Astrocyte (in vitro differentiated cells and primary cell): ENCODE data around the gene PIGC. TPM values are rescaled to one million over a fixed set of nuclear protein-coding genes. Genes with fewer than 3 reads are reported as not detected.

Experiments used
- DNase-seq: peaks from one replicate; pipeline ENCODE4 v3.0.0-alpha.2; 2010; ENCODE audit warnings: low read depth
- FAIRE-seq: peaks from 2 replicates; lab custom pipeline; 2011; peaks lifted over from hg19 to GRCh38; lab: Jason Lieb, UNC
- H2AFZ ChIP-seq: 2 replicates; pipeline ENCODE4 v1.6.0; 2012; ENCODE audit warnings: low read depth, low read length, inconsistent platforms
- H3K27ac ChIP-seq: 2 replicates; pipeline ENCODE4 v1.5.1; 2011; ENCODE audit warnings: low read depth, low read length, inconsistent platforms
- H3K27me3 ChIP-seq: 2 replicates; pipeline ENCODE4 v1.6.0; 2011; ENCODE audit warnings: low read length, inconsistent platforms; ENCODE audit not compliant: insufficient read depth
- H3K36me3 ChIP-seq: 2 replicates; pipeline ENCODE4 v1.5.1; 2011; ENCODE audit warnings: low read length, inconsistent platforms; ENCODE audit not compliant: insufficient read depth
- H3K4me1 ChIP-seq: 2 replicates; pipeline ENCODE4 v1.5.1; 2011; ENCODE audit warnings: low read length, inconsistent platforms; ENCODE audit not compliant: insufficient read depth
- H3K4me2 ChIP-seq: 2 replicates; pipeline ENCODE4 v1.6.0; 2012; ENCODE audit warnings: low read length, inconsistent platforms
- H3K4me3 ChIP-seq: 2 replicates; pipeline ENCODE4 v1.5.1; 2011; ENCODE audit warnings: low read depth, mild to moderate bottlenecking, low read length, inconsistent platforms; ENCODE audit not compliant: insufficient read depth
- H3K79me2 ChIP-seq: 2 replicates; pipeline ENCODE4 v1.6.0; 2012; ENCODE audit warnings: mild to moderate bottlenecking, low read length, inconsistent platforms; ENCODE audit not compliant: insufficient read depth
- H3K9ac ChIP-seq: 2 replicates; pipeline ENCODE4 v1.6.0; 2012; ENCODE audit warnings: mild to moderate bottlenecking, low read length, inconsistent platforms
- H3K9me3 ChIP-seq: 2 replicates; pipeline ENCODE4 v1.5.1; 2012; ENCODE audit warnings: low read depth, mild to moderate bottlenecking, low read length, inconsistent platforms; ENCODE audit not compliant: insufficient read depth
- H4K20me1 ChIP-seq: 2 replicates; pipeline ENCODE4 v1.6.0; 2012; ENCODE audit warnings: low read length, inconsistent platforms; ENCODE audit not compliant: insufficient read depth
- H3K27ac Mint-ChIP-seq: one replicate; pipeline ENCODE4 v1.8.0; 2021; ENCODE audit warnings: mild to moderate bottlenecking, mixed read lengths; ENCODE audit not compliant: unreplicated experiment
- H3K27me3 Mint-ChIP-seq: one replicate; pipeline ENCODE4 v1.8.0; 2021; ENCODE audit warnings: low read depth, mixed read lengths; ENCODE audit not compliant: unreplicated experiment
- H3K36me3 Mint-ChIP-seq: one replicate; pipeline ENCODE4 v1.8.0; 2021; ENCODE audit warnings: low read depth, mixed read lengths; ENCODE audit not compliant: unreplicated experiment
- H3K4me1 Mint-ChIP-seq: one replicate; pipeline ENCODE4 v1.8.0; 2021; ENCODE audit warnings: low read depth, mixed read lengths; ENCODE audit not compliant: unreplicated experiment
- H3K4me3 Mint-ChIP-seq: one replicate; pipeline ENCODE4 v1.8.0; 2021; ENCODE audit warnings: mild to moderate bottlenecking, moderate library complexity, mixed read lengths; ENCODE audit not compliant: unreplicated experiment
- H3K9me3 Mint-ChIP-seq: one replicate; pipeline ENCODE4 v1.8.0; 2021; ENCODE audit warnings: mild to moderate bottlenecking, mixed read lengths; ENCODE audit not compliant: unreplicated experiment
- CTCF ChIP-seq: IDR thresholded peaks from 2 replicates; pipeline ENCODE4 v1.5.1; 2011; ENCODE audit warnings: low read depth, mild to moderate bottlenecking, inconsistent platforms, low read length, moderate library complexity; ENCODE audit not compliant: insufficient read depth
- EZH2 ChIP-seq: IDR thresholded peaks from 2 replicates; pipeline ENCODE4 v1.6.1; 2012; ENCODE audit warnings: mild to moderate bottlenecking, low read length, inconsistent platforms; ENCODE audit not compliant: insufficient read depth
- total RNA-seq: library from RNA; stranded (reverse); gene quantifications from 2 replicates; pipeline ENCODE4 v1.2.1, GENCODE V29; 2021

The PIGC gene
- total RNA-seq, 1 donor from 2014 or later, result 17.8 TPM

GRCh38 chr1:172395576-172395975, 48.3 kb downstream of the PIGC start:
- no peaks in the 10 kb centered on the region for H3K9me3 Mint-ChIP-seq
- Histone ChIP-seq H2AFZ (no peak overlapping the region), H3K4me2 (no peak overlapping the region), H3K9ac (no peak overlapping the region), H3K27me3 (no peaks in the 10 kb centered on the region), H3K27ac (no peak overlapping the region), H3K4me1 (peaks cover 30% of the 10 kb centered on the region), H3K79me2 (no peaks in the 10 kb centered on the region), H4K20me1 (no peaks in the 10 kb centered on the region), H3K4me3 (no peak overlapping the region), H3K36me3 (no peaks in the 10 kb centered on the region), H3K9me3 (no peaks in the 10 kb centered on the region)
- H3K4me1 Mint-ChIP-seq, result peaks cover 59% of the 10 kb centered on the region
- H3K27ac Mint-ChIP-seq, result no peak overlapping the region
- DNase-seq (no peak), FAIRE-seq (no peak)
- no peak for TF ChIP-seq CTCF
- no peak for TF ChIP-seq EZH2
- no peak overlapping the region for H3K4me3 Mint-ChIP-seq
- H3K27me3 Mint-ChIP-seq, result no peaks in the 10 kb centered on the region
- no peaks in the 10 kb centered on the region for H3K36me3 Mint-ChIP-seq

GRCh38 chr1:172394811-172395210, 49.1 kb downstream of the PIGC start:
- DNase-seq (no peak), FAIRE-seq (no peak)
- Histone ChIP-seq H3K9ac (no peak overlapping the region), H3K36me3 (no peaks in the 10 kb centered on the region), H3K4me1 (peaks cover 22% of the 10 kb centered on the region), H3K9me3 (no peaks in the 10 kb centered on the region), H3K27ac (no peak overlapping the region), H3K4me2 (no peak overlapping the region), H3K79me2 (no peaks in the 10 kb centered on the region), H4K20me1 (no peaks in the 10 kb centered on the region), H2AFZ (no peak overlapping the region), H3K4me3 (no peak overlapping the region), H3K27me3 (no peaks in the 10 kb centered on the region)
- Mint-ChIP-seq H3K27me3 (no peaks in the 10 kb centered on the region), H3K4me1 (peaks cover 55% of the 10 kb centered on the region), H3K27ac (peak overlapping the region; percentile 91), H3K9me3 (no peaks in the 10 kb centered on the region), H3K36me3 (no peaks in the 10 kb centered on the region), H3K4me3 (no peak overlapping the region)
- TF ChIP-seq CTCF (no peak), EZH2 (no peak)

- H2AFZ ChIP-seq, result no peak overlapping the region
- H3K4me1 ChIP-seq, result peaks cover 19% of the 10 kb centered on the region
- no peaks in the 10 kb centered on the region for H3K27me3 Mint-ChIP-seq
- no peak overlapping the region for H3K4me2 ChIP-seq
- H3K79me2 ChIP-seq, result no peaks in the 10 kb centered on the region
- peak overlapping the region; percentile 91 for H3K27ac Mint-ChIP-seq
- no peak overlapping the region for H3K4me3 ChIP-seq
- TF ChIP-seq EZH2, result no peak
- TF ChIP-seq CTCF, result no peak
- H3K36me3 Mint-ChIP-seq, result no peaks in the 10 kb centered on the region
- no peaks in the 10 kb centered on the region for H3K9me3 ChIP-seq
- peaks cover 52% of the 10 kb centered on the region for H3K4me1 Mint-ChIP-seq
- no peaks in the 10 kb centered on the region for H3K36me3 ChIP-seq
- DNase-seq (no peak), FAIRE-seq (no peak)
- no peaks in the 10 kb centered on the region for H3K27me3 ChIP-seq
- H4K20me1 ChIP-seq, result no peaks in the 10 kb centered on the region
- H3K27ac ChIP-seq, result no peak overlapping the region
- no peak overlapping the region for H3K4me3 Mint-ChIP-seq
- no peaks in the 10 kb centered on the region for H3K9me3 Mint-ChIP-seq
- H3K9ac ChIP-seq, result no peak overlapping the region
These were observed 49.6 kb downstream of the PIGC start for GRCh38 chr1:172394141-172394751.
